ENCODE results near the gene SPAG8.

DNA sequence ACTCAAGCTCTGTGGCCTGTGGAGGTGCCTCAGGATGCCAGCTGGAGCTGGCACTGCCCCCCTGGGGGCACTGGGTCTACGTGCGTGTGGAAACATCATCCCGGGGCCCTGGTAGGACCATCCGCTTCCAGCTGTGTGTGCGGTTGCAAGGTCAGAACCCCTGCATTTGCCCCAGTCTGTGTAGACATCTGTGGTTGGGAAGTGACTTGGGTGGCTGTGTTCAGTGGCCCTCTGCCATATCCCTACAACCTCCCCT, 29.5 kb upstream of the SPAG8 start:
- TF ChIP-seq IRF3 (IDR thresholded peaks at IDR 0.05) (no peak), SPI1 (IDR thresholded peaks at IDR 0.05; ENCODE audit: borderline replicate concordance, insufficient read depth, low read depth, low read length) (no peak), PBX3 (IDR thresholded peaks at IDR 0.05; ENCODE audit: insufficient replicate concordance, low read depth, low read length) (no peak), TAF1 (IDR thresholded peaks at IDR 0.05; ENCODE audit: borderline replicate concordance, low read depth, low read length) (no peak), POLR2A (IDR thresholded peaks at IDR 0.05; ENCODE audit: low read depth, low read length) (no peak), SP1 (IDR thresholded peaks at IDR 0.05; ENCODE audit: low read depth, low read length) (no peak), BHLHE40 (IDR thresholded peaks at IDR 0.05; ENCODE audit: borderline replicate concordance in 1 of 2, low read depth in 2 of 2, low read length in 1 of 2) (no peak), ASH2L (IDR thresholded peaks at IDR 0.05; ENCODE audit: borderline replicate concordance, low read depth) (no peak), MXI1 (IDR thresholded peaks at IDR 0.05; ENCODE audit: low read depth, low read length) (no peak), CTCF (IDR thresholded peaks at IDR 0.05 in 2 of 3, conservative IDR thresholded peaks at IDR 0.05 in 1 of 3; ENCODE audit: control insufficient read depth in 2 of 3, extremely low read depth in 1 of 3, insufficient read depth in 1 of 3, low read depth in 3 of 3, low read length in 3 of 3) (no peak)
- TF ChIP-seq, protein P1, sequence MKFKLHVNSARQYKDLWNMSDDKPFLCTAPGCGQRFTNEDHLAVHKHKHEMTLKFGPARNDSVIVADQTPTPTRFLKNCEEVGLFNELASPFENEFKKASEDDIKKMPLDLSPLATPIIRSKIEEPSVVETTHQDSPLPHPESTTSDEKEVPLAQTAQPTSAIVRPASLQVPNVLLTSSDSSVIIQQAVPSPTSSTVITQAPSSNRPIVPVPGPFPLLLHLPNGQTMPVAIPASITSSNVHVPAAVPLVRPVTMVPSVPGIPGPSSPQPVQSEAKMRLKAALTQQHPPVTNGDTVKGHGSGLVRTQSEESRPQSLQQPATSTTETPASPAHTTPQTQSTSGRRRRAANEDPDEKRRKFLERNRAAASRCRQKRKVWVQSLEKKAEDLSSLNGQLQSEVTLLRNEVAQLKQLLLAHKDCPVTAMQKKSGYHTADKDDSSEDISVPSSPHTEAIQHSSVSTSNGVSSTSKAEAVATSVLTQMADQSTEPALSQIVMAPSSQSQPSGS (IDR thresholded peaks at IDR 0.05; ENCODE audit: low read length): no peak

All from GM12878 (cell line).